ENCODE data around the gene RNF169.
"Not testable (repeated sequence)": the region's sequence is repeated elsewhere in the genome, so short reads cannot be mapped to it uniquely, and the experiment has no call there.

RNF169 gene

GRCh38 chr11:74744277-74744676, 4.4 kb upstream of the RNF169 start:
- no peaks in the 10 kb centered on the region for H3K9me3 Mint-ChIP-seq
- no peak overlapping the region for H3K4me3 Mint-ChIP-seq
- no peak overlapping the region for H3K27ac Mint-ChIP-seq
- peaks cover under 1% of the 10 kb centered on the region for H3K36me3 Mint-ChIP-seq (ENCODE audit: low read depth)
- H3K27me3 Mint-ChIP-seq = peaks cover 4% of the 10 kb centered on the region
- peaks cover 18% of the 10 kb centered on the region for H3K4me1 Mint-ChIP-seq (ENCODE audit: low read depth)

DNA sequence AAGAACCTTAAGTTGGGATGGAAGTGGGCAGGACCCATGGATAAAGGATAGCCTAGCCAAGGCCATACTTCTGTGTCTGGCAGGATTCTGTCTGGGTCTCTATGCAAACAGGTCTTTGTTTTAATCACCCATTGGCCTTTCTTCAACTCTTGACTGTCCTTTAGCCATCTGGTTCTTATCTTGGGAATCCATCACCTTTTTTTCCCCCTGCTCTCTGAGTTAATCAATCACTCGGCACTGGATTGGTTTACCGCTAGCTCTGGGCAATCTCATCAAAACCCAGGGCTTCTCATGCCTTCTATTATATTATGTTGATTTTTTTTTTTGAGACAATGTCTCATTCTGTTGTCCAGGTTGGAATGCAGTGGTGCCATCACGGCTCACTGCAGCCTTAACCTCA, 1.8 kb upstream of the RNF169 start:
- Mint-ChIP-seq H3K4me3 (no peak overlapping the region), H3K27me3 (no peaks in the 10 kb centered on the region), H3K27ac (no peak overlapping the region), H3K4me1 (ENCODE audit: low read depth) (peaks cover 30% of the 10 kb centered on the region), H3K36me3 (ENCODE audit: low read depth) (peaks cover 9% of the 10 kb centered on the region), H3K9me3 (no peaks in the 10 kb centered on the region)

GRCh38 chr11:74749127-74749964, 697 bp downstream of the RNF169 start:
- peaks cover 36% of the 10 kb centered on the region for H3K4me1 Mint-ChIP-seq (ENCODE audit: low read depth)
- H3K4me3 Mint-ChIP-seq = peak overlapping the region; percentile 98
- peaks cover 14% of the 10 kb centered on the region for H3K36me3 Mint-ChIP-seq (ENCODE audit: low read depth)
- no peaks in the 10 kb centered on the region for H3K27me3 Mint-ChIP-seq
- H3K9me3 Mint-ChIP-seq = no peaks in the 10 kb centered on the region
- peak overlapping the region; percentile 98 for H3K27ac Mint-ChIP-seq

DNA sequence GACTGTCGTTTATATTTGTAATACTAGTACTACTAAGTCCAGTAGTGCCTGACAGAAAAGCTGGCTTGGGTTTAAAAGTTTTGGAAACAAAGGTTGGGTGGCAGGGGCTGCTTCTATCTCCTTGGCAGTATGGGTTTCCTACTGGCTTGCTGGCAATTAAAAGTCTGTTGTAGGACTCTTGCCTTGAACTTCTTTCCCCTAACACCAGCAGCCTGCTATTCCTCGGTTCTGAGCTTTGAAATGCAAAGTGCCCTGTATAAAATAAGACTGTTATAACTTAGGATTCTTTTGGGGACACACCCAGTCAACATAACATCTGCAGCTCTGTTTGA, 1.3 kb downstream of the RNF169 start:
- no peaks in the 10 kb centered on the region for H3K27me3 Mint-ChIP-seq
- peak overlapping the region; percentile 98 for H3K4me3 Mint-ChIP-seq
- peaks cover 14% of the 10 kb centered on the region for H3K36me3 Mint-ChIP-seq (ENCODE audit: low read depth)
- H3K4me1 Mint-ChIP-seq (ENCODE audit: low read depth) = peaks cover 42% of the 10 kb centered on the region
- H3K27ac Mint-ChIP-seq = peak overlapping the region; percentile 98
- H3K9me3 Mint-ChIP-seq = no peaks in the 10 kb centered on the region

- H3K4me1 Mint-ChIP-seq (ENCODE audit: low read depth) = peaks cover 49% of the 10 kb centered on the region
- H3K4me3 Mint-ChIP-seq = not testable (repeated sequence)
These were observed 1.9 kb downstream of the RNF169 start for GRCh38 chr11:74750598-74750997.

GRCh38 chr11:74751303-74751702, 2.7 kb downstream of the RNF169 start:
- no peaks in the 10 kb centered on the region for H3K27me3 Mint-ChIP-seq
- peak overlapping the region; percentile 54 for H3K4me3 Mint-ChIP-seq
- H3K9me3 Mint-ChIP-seq = peaks cover under 1% of the 10 kb centered on the region
- no peak overlapping the region for H3K27ac Mint-ChIP-seq
- H3K4me1 Mint-ChIP-seq (ENCODE audit: low read depth) = peaks cover 50% of the 10 kb centered on the region
- H3K36me3 Mint-ChIP-seq (ENCODE audit: low read depth) = peaks cover 14% of the 10 kb centered on the region

More at GRCh38 chr11:74750598-74750997, 1.9 kb downstream of the RNF169 start:
- peaks cover 14% of the 10 kb centered on the region for H3K36me3 Mint-ChIP-seq (ENCODE audit: low read depth)
- H3K27me3 Mint-ChIP-seq, H3K9me3 Mint-ChIP-seq, H3K27ac Mint-ChIP-seq: not testable (repeated sequence)

DNA sequence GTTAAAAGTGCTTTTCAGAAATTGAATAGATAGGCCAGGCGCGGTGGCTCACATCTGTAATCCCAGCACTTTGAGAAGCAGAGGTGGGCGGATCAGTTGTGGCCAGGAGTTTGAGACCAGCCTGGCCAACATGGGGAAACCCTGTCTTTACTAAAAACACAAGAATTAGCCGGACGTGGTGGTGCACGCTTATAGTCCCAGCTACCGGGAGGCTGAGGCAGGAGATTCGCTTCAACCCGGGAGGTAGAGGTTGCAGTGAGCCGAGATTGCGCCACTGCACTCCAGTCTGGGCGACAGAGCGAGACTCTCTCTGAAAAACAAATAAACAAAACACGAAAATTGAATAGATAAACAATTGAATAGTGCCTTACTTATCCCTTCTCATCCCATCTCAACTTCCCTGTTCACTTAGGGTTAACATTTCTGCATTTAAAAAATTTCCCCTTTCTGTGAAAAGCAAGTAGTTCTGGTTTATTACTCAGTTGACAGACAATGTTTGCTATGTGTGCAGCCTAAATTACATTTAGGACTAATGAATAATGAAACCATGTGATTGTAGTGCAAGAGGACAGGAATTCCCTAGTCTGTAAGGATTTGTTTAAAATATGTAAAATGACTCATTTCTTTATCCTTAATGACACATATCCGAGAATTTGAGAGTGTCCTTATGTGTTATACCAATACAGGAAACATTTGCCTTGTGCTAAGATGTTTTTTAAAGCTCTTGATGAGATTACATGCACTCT, 6.0 kb downstream of the RNF169 start:
- peaks cover 6% of the 10 kb centered on the region for H3K9me3 Mint-ChIP-seq
- H3K4me1 Mint-ChIP-seq (ENCODE audit: low read depth) = peaks cover 33% of the 10 kb centered on the region
- H3K4me3 Mint-ChIP-seq = no peak overlapping the region
- peaks cover 14% of the 10 kb centered on the region for H3K36me3 Mint-ChIP-seq (ENCODE audit: low read depth)
- H3K27ac Mint-ChIP-seq = no peak overlapping the region
- H3K27me3 Mint-ChIP-seq = no peaks in the 10 kb centered on the region

GRCh38 chr11:74755395-74755995, 6.8 kb downstream of the RNF169 start:
- Mint-ChIP-seq H3K27ac (no peak overlapping the region), H3K27me3 (no peaks in the 10 kb centered on the region), H3K4me3 (no peak overlapping the region), H3K36me3 (ENCODE audit: low read depth) (peaks cover 14% of the 10 kb centered on the region), H3K4me1 (ENCODE audit: low read depth) (peaks cover 26% of the 10 kb centered on the region), H3K9me3 (peaks cover 6% of the 10 kb centered on the region)

DNA sequence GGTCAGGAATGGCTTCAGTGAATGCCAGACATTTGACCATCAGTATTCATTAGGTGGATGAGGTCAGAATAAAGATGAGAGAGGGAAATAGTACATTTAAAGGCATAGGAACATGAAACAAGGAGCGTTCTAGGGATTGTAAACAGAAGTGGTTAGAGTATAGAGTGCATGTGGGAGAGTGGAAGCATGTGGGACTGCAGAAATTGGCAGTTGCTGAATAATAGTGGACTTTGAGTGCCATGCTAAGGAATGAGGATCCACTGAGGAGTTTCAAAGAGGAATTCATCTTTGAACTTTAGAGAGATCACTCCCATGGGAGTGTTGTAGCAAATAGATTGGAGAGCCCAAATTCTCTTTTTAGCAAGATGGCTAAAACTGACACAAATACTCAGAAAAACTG, 7.9 kb downstream of the RNF169 start:
- H3K4me1 Mint-ChIP-seq (ENCODE audit: low read depth) = peaks cover 20% of the 10 kb centered on the region
- peaks cover 9% of the 10 kb centered on the region for H3K36me3 Mint-ChIP-seq (ENCODE audit: low read depth)
- H3K27ac Mint-ChIP-seq = no peak overlapping the region
- no peaks in the 10 kb centered on the region for H3K27me3 Mint-ChIP-seq
- H3K9me3 Mint-ChIP-seq = peaks cover 6% of the 10 kb centered on the region
- H3K4me3 Mint-ChIP-seq = no peak overlapping the region

DNA sequence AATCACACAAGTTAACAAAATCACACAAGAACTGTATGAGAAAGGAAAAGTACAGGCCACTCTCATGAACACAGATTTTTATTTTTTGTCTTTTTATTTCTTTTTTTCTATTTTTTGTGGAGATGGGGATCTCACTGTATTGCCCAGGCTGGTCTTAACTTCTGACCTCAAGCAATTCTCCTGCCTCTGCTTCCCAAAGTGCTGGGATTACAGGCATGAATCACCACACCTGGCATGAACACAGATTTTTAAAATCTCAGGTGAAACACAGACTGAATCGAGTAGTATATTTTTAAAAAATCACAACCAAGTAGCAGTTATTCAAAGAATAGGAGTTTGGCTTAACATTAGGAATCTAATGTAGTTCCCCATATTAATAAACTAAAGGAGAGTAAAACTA, 18.3 kb downstream of the RNF169 start:
- Mint-ChIP-seq H3K27ac (no peak overlapping the region), H3K4me1 (ENCODE audit: low read depth) (peaks cover 44% of the 10 kb centered on the region), H3K9me3 (no peaks in the 10 kb centered on the region), H3K36me3 (ENCODE audit: low read depth) (peaks cover 27% of the 10 kb centered on the region), H3K27me3 (no peaks in the 10 kb centered on the region), H3K4me3 (no peak overlapping the region)

GRCh38 chr11:74768172-74768651, 19.6 kb downstream of the RNF169 start:
- peaks cover 17% of the 10 kb centered on the region for H3K36me3 Mint-ChIP-seq (ENCODE audit: low read depth)
- H3K27me3 Mint-ChIP-seq, H3K27ac Mint-ChIP-seq, H3K9me3 Mint-ChIP-seq, H3K4me3 Mint-ChIP-seq: not testable (repeated sequence)
- H3K4me1 Mint-ChIP-seq (ENCODE audit: low read depth) = peaks cover 39% of the 10 kb centered on the region

GRCh38 chr11:74769055-74769707, 20.5 kb downstream of the RNF169 start:
- H3K36me3 Mint-ChIP-seq (ENCODE audit: low read depth) = peaks cover 9% of the 10 kb centered on the region
- H3K27me3 Mint-ChIP-seq = no peaks in the 10 kb centered on the region
- H3K27ac Mint-ChIP-seq = no peak overlapping the region
- peaks cover 36% of the 10 kb centered on the region for H3K4me1 Mint-ChIP-seq (ENCODE audit: low read depth)
- H3K4me3 Mint-ChIP-seq = no peak overlapping the region
- H3K9me3 Mint-ChIP-seq = no peaks in the 10 kb centered on the region

DNA sequence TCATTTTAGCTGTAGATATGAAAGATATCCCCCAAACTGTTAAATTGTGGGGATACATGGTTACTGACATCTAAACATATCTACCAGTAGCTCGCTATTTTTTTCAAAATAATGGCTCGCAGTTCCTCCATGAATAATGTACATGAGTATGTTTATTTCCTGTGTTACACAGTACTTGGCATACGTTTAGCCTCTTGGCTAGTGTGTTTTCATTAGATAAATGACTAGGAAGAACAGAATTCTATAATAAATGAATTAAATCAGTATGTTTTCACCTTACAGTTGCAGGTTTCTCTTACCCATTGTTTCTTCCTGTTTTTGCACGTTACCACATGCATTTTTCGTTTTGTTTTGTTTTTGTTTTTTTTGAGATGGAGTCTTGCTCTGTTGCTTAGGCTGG, 21.8 kb downstream of the RNF169 start:
- Mint-ChIP-seq H3K36me3 (ENCODE audit: low read depth) (peaks cover 11% of the 10 kb centered on the region), H3K27me3 (no peaks in the 10 kb centered on the region), H3K27ac (no peak overlapping the region)

DNA sequence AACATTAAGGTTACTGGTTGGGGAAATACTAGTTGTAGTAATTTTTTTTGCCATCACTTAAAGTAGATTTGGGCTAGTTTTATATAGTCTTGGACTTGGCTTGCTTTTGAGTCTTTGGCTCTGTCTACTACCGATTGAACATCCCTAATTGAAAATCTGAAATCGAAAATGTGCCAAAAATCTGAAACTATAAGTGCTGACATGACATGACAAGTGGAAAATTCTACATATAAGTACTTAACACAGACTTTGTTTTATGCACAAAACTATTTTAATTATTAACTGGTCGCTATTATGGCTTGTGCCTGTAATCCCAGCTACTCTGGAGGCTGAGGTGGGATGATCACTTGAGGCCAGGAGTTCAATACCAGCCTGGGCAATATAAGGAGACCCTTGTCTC, 22.5 kb downstream of the RNF169 start:
- Mint-ChIP-seq H3K4me3 (no peak overlapping the region), H3K9me3 (no peaks in the 10 kb centered on the region), H3K36me3 (ENCODE audit: low read depth) (peaks cover 14% of the 10 kb centered on the region), H3K27ac (no peak overlapping the region), H3K27me3 (no peaks in the 10 kb centered on the region), H3K4me1 (ENCODE audit: low read depth) (peaks cover 43% of the 10 kb centered on the region)

More for the DNA sequence above, 21.8 kb downstream of the RNF169 start:
- no peak overlapping the region for H3K4me3 Mint-ChIP-seq
- H3K4me1 Mint-ChIP-seq (ENCODE audit: low read depth) = peaks cover 45% of the 10 kb centered on the region
- H3K9me3 Mint-ChIP-seq = no peaks in the 10 kb centered on the region

DNA sequence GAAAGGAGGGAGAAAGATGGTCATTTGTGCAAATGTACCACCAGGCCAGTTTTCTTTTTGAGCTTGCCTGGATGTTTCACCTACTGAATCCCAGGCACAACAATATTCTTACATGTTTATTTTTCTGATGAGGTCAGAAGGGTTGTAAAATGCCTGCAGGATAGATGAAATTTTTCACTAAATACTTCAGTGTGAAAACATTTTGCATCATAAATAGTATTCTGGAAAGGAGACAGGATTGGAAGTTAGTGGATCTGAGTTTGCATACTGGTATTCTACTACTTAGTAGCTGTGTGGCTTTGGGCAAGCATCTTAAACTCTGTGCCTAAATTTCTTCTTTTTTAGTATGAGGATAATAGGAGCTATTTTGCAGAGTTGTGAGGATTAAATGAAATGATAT, 24.8 kb downstream of the RNF169 start:
- Mint-ChIP-seq H3K4me1 (ENCODE audit: low read depth) (peaks cover 28% of the 10 kb centered on the region), H3K27me3 (no peaks in the 10 kb centered on the region), H3K4me3 (no peak overlapping the region), H3K9me3 (no peaks in the 10 kb centered on the region), H3K36me3 (ENCODE audit: low read depth) (peaks cover 16% of the 10 kb centered on the region), H3K27ac (no peak overlapping the region)
